Measurements from ENCODE around the gene GPR27.

GPR27 gene

DNA sequence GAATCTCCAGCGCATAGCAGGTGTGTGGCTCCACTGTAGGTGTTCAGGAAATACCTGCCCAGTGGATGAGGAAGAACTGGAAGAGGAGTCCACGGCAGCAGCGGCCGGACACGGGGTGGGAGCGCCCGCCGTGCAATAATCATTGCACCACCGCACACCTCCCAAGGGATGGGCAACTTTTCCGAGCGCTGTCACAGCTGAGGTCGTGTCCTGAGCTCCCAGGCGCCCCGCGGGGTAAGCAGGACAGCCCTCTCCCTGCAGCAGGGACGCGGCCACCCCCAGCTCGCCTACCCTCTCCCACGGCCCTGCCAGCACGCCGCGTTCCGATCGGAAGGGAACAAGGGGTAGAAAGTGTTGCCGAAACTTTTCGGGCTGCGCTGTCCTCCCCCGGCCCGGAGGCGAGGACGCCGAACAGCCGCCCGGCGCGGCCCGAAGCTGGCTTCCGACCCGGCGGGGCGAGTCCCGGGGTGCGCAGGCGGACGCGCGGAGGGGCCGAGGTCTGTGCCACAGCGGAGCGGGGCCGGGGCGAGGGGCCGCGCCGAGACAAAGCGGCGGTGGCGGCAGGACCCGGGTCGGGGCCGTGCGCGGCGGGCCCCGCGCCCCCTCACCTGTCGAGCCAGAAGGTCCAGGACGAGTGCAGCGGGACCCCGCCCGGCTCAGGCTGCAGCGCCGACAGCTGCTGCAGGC, 28.9 kb upstream of the GPR27 start:
- TF ChIP-seq, protein P1, sequence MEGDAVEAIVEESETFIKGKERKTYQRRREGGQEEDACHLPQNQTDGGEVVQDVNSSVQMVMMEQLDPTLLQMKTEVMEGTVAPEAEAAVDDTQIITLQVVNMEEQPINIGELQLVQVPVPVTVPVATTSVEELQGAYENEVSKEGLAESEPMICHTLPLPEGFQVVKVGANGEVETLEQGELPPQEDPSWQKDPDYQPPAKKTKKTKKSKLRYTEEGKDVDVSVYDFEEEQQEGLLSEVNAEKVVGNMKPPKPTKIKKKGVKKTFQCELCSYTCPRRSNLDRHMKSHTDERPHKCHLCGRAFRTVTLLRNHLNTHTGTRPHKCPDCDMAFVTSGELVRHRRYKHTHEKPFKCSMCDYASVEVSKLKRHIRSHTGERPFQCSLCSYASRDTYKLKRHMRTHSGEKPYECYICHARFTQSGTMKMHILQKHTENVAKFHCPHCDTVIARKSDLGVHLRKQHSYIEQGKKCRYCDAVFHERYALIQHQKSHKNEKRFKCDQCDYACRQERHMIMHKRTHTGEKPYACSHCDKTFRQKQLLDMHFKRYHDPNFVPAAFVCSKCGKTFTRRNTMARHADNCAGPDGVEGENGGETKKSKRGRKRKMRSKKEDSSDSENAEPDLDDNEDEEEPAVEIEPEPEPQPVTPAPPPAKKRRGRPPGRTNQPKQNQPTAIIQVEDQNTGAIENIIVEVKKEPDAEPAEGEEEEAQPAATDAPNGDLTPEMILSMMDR (IDR thresholded peaks at IDR 0.05) = no peak

DNA sequence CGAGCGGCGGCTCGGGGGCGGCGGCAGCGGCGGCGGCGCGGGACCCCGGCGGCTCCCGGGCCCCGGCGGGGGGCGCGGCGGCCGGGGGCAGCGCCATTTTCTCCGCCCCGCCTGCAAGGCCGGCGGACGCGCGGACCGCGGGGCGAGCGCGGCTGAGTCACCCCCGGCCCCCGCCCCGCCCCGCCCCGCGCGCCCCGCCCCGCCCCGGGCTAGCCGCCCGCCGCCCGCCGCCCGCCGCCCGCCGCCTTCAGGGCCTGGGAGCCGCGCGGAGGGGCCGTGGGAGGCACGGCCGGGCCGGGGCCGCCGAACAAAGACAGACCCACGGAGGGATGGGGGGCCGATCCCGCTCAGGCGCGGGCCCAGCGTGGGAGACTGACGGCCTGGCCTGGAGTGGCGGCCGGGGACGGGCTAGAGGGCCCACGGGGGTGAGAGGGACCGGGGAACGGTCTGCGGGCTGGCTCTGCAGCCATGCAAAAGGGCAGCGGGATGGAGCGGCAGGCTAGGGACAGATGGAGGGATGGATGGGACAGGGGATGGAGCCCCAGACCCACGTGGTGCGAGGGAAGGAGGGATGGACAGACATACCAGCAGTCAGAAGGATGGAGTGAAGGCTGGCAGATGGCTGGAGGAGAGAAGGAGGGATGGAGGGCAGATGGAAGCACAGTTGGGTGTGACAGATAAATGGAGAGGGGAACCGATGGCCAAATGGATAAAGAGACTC, 28.2 kb upstream of the GPR27 start, which contains the start of gene EIF4E3:
TSS of gene EIF4E3 (minus strand) at position 132 of the 721 bp plus-strand sequence. CDS start at position 97, 35 bp downstream.
- TF ChIP-seq, protein P1 (IDR thresholded peaks at IDR 0.05) = no peak

DNA sequence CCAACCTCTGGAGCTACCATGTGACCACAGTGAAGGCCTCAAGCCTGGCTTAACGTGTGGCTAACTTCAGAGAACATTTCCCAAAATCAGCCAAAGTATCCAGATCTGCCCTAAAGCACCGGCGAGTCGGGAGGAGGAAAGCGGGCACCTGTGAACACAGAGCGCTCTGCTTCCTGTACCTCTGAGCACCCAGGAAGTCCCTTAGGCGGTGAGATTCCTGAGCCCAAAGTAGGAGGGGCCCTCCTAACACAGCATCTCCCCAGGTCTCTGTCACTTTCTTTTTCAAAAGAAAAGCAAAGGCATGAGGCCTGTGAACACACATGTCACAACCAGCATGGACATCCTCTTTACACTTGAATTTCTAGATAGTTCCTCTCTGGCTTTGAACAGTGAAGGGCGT, 27.5 kb upstream of the GPR27 start:
- TF ChIP-seq, protein P1 (IDR thresholded peaks at IDR 0.05) = no peak

DNA sequence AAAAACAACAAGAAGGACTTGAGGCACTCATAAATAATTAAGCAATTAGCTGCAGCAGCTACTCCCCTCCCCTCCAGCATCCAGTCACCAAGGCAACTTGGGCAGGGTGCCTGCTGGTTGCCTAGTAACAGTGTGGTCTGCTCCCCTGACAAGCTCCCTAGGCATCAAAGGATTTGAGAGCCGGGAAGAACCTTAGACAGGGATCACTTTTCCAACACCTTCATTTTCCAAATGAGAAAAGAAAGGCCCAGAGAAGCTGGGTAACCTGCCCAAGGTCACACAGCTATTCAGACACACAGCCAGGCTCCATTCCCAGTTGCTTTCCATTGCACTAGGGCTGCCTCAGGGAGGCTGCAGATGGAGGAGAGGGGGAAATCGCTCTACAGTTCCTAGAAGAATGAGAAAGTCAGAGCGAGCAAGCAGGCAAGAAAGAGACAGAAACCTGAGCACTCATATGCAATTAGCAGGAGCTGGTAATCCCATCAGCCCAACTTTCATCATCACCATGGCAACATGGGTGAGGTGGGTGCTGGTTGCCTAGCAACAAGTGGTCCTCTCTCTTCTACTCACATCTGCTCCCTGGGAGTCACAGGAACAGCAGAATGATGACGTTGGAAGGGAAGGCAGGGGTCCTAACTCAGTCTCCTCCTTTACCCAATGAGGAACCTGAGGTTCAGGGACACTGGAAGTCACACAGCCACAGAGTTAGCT, 24.9 kb upstream of the GPR27 start:
- TF ChIP-seq, protein P1 (IDR thresholded peaks at IDR 0.05) = no peak

DNA sequence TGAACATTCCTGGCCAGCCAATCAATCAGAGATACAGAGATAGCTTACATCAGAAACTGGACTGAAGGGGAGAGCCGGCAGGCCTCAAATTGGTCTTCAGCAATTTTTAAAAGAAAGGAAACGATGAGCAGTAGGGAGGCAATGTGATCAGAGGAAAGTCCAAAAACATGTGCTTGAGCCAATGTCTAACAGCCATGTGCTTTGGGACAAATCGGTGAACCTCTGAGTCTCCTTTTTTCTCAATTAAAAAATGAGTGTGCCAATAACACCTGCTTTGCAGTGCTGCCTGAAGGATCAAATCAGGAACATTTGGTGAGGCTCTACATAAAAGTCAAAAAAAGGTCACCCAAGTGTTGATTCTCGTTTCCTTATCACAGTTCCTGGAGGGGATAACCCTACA, 21.0 kb upstream of the GPR27 start:
- TF ChIP-seq, protein P1 (IDR thresholded peaks at IDR 0.05) = no peak

DNA sequence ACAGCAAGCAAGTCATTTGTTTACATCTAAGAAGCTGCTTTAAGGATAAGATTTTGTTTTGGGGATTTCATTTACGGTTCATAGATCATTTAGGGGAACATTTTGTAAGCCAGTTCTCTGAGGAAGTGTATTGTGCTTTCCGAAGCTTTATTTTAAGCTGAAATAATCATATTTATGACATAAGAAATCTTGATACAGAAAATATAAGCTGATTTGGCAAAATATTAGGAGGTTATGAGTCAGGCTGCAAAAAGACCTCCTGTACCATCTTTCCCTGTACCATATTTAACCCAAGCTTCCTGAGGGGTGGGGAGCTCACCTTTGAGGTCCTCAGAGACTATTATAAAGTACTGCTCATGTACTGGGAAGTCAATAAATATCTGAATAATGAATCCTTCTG, 20.3 kb upstream of the GPR27 start:
- TF ChIP-seq, protein P1 (IDR thresholded peaks at IDR 0.05) = no peak

DNA sequence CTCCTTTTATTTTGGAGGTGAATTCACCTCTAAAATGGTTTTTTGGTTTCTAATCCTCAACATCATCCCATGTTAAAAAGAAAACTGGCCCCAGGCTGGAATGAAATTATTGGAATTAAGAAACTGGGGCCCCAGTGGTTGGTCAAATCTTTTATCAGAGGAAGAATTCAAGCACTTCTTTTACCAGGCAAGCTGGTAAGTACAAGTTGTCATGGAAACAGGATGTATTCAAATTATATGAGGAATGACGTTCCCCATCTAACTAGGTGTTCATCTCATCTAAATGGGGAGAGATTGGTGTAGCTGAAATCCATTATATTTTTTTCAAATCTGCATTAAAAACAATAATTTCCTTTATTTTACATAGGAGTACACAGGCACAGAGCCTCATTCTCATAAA, 18.8 kb upstream of the GPR27 start:
- TF ChIP-seq, protein P1 (IDR thresholded peaks at IDR 0.05) = no peak

Measured in LNCAP (cell line).